Measurements from ENCODE around the gene VPS39.
A peak's percentile ranks its signal among the peaks of the same experiment; 100 is the strongest.

VPS39 gene

GRCh38 chr15:42128476-42128875 is 79.6 kb downstream of the VPS39 start:
- no peak for DNase-seq (ENCODE audit: low read depth)

- DNase-seq (ENCODE audit: low read depth), result no peak
Measured at GRCh38 chr15:42123546-42123945, 84.6 kb downstream of the VPS39 start.

DNA sequence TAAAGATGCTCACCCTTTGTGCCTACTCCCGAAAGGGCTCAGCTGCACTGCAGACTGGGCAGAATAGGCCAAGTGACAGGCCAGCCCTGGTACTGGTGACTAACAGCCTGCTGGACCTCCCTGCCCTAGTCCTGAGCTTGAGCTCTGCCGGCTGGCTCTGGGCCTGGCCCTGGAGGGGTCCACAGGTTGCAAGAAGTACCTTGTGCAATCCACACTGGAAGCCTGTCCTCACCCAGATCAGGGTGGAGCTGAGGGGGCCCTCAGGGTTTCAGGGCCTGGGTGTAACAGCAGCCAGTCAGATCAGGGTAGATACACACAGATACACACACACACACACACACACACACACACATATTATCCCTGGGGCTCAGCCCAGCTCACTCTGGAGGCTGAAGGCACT is 86.4 kb downstream of the VPS39 start:
- DNase-seq (ENCODE audit: low read depth), result no peak

GRCh38 chr15:42121021-42121420 is 87.1 kb downstream of the VPS39 start:
- DNase-seq (ENCODE audit: low read depth), result no peak

DNA sequence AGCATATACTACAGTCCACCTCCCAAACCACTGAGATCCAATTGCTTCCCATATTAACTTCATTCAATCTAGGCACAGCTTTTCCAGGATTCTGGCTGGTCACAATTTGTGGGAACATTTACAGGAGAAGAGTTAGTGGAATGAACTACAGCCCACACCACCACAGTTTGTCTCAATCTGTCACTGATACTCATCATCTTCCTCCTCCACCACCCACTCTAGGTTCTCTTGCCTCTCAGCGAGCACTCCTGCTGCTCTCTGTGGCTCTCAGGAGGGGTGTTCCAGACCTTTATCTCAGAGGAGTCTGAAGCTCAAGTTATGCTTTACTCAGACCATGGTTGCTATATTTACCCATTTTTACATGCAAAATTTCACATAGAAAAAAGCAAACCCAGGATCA is 87.8 kb downstream of the VPS39 start:
- DNase-seq (ENCODE audit: low read depth), result no peak

- no peak for DNase-seq (ENCODE audit: low read depth)
Measured at GRCh38 chr15:42119446-42119760, 88.7 kb downstream of the VPS39 start.

DNA sequence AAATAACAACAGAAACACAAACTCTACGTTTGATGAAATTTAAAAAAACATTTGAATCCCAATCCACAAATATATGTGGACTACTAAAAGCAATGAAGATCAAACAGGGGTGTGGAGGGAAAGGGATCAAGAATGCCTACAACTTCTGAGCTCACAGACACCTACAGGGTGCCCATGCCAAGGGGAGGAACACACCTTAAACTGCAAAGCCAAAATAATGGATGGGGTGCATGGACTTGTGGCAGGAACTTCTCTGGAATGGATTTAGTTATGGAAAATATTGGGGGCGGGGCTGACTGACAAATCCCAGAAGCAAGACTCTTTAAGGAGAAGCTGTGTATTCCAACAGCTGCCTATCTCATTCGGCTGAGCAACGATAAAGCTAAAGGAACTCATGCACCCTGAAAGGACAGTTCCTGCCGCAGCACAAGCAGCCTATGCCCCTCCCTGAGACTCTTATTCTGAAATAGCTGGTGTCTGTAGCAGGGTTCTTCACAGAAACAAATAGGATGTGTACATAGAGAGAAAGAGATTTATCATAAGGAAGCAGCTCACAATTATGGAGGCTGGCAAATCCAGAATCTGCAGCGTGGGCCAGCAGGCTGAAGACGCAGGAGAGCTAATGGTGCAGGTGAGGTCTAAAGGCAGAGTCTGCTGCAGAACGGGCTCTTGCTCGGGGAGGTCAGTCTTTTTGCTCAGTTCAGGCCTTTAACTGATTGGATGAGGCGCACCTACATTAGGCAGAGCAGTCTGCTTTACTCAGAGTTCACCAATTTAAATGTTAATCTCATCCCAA is 89.3 kb downstream of the VPS39 start:
- peak; percentile 10 for DNase-seq (ENCODE audit: low read depth)

DNA sequence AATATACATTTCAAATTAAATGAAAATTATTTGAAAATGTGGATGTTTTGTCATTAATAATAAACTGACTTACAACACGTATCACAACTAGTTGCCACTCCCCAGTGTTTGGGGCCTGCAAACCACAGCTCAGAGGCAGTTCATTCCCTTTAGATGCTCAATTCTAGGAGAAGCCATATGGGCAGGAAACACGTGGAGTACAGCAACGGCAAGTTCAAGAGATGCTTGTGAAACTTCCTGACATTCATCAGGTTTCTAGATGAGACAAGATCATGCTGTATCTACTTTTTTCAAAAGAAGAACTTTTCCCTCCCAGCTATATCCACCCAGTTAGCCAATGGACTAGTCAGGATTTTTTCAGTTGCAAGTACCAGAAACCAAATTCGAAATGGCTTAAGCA is 96.2 kb downstream of the VPS39 start:
- no peak for DNase-seq (ENCODE audit: low read depth)

GRCh38 chr15:42110367-42110766 is 97.7 kb downstream of the VPS39 start:
- DNase-seq (ENCODE audit: low read depth), result no peak

DNA sequence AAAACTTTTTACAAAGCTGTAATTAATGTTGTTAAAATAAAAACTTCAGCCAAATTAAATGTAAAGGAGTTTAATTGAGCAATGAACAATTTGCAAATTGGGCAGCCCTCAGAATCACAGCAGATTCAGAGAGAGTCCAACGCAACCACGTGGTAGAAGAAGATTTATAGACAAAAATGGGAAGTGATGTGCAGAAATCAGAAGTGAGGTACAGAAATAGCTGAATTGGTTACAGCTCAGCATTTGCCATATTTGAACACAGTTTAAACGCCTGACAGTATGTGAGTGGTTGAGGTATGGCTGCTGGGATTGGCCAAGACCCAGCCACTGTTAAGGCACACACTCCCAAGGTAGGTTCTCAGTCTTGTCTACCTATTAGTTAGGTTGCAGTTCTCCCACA is 99.3 kb downstream of the VPS39 start:
- no peak for DNase-seq (ENCODE audit: low read depth)
